Stomach (tissue), 4 donors: Measurements from ENCODE around the gene FBXW7.

ENCODE experiments used
- CTCF ChIP-seq, 7 experiments: fragments of 450-650 bp in 4 of 7; fragments of 200-600 bp in 3 of 7; sonication (generic) in 3 of 7; IDR thresholded peaks; one replicate each; pipeline ENCODE4 v1.5.1; 2016 to 2019; ENCODE audit warnings: antibody characterized with exemption in 7 of 7, control low read depth in 2 of 7, mild to moderate bottlenecking in 1 of 7
- EP300 ChIP-seq: sonication (generic); formaldehyde crosslinking; IDR thresholded peaks from one replicate; pipeline ENCODE4 v1.6.1; 2017; ENCODE audit warnings: antibody characterized with exemption
- POLR2A ChIP-seq, 4 donors: fragments of 450-650 bp; IDR thresholded peaks; one replicate each; pipeline ENCODE4 v1.6.1; 2016; ENCODE audit warnings: antibody characterized with exemption in 4 of 4, control low read depth in 2 of 4, mild to moderate bottlenecking in 1 of 4, moderate library complexity in 1 of 4
- POLR2AphosphoS5 ChIP-seq, 3 donors: sonication (generic); formaldehyde crosslinking; IDR thresholded peaks; one replicate each; pipeline ENCODE4 v1.6.1; 2016; ENCODE audit warnings: antibody characterized with exemption in 3 of 3

GRCh38 chr4:152556834-152557233 is 20.9 kb upstream of the FBXW7 start:
- no peak for TF ChIP-seq CTCF (IDR thresholded peaks at IDR 0.05)
- TF ChIP-seq POLR2AphosphoS5 (IDR thresholded peaks at IDR 0.05), result no peak
- no peak for TF ChIP-seq EP300
- no peak for TF ChIP-seq POLR2A (IDR thresholded peaks at IDR 0.05)
